HepG2 (cell line): Measurements from ENCODE around the gene NPVF. TPM values are rescaled to one million over a fixed set of nuclear protein-coding genes. Genes with fewer than 3 reads are reported as not detected.

Experiments
- AGO1 ChIP-seq: fragments of 200-400 bp; formaldehyde crosslinking; IDR thresholded peaks from 2 replicates; pipeline ENCODE4 v1.6.1; 2017; ENCODE audit warnings: mild to moderate bottlenecking, low read depth, low read length, moderate library complexity; ENCODE audit not compliant: poor library complexity, severe bottlenecking
- CCAR2 ChIP-seq: fragments of 200-400 bp; formaldehyde crosslinking; optimal IDR thresholded peaks from 2 replicates; pipeline ENCODE3; 2018; ENCODE audit warnings: low read depth, mild to moderate bottlenecking, low read length, moderate library complexity
- CREM ChIP-seq, 2 experiments: sonication (generic) in 1 of 2; formaldehyde crosslinking in 1 of 2; IDR thresholded peaks; 2 replicates each; pipeline versions ENCODE4 v1.4.0 to v1.6.1; 2016 to 2020; ENCODE audit warnings: antibody characterized with exemption in 1 of 2, mild to moderate bottlenecking in 1 of 2, missing genetic modification reagents in 1 of 2
- GPN1 ChIP-seq: sonication (generic); formaldehyde crosslinking; IDR thresholded peaks from 2 replicates; pipeline ENCODE4 v1.5.1; 2020; ENCODE audit warnings: missing genetic modification reagents, borderline replicate concordance
- HNRNPH1 ChIP-seq: fragments of 200-400 bp; formaldehyde crosslinking; optimal IDR thresholded peaks from 2 replicates; pipeline ENCODE3; 2017; ENCODE audit warnings: mild to moderate bottlenecking, low read depth, low read length
- IKZF4 ChIP-seq: sonication (generic); formaldehyde crosslinking; IDR thresholded peaks from 2 replicates; pipeline ENCODE4 v1.5.1; 2020; ENCODE audit warnings: borderline replicate concordance, mild to moderate bottlenecking, low read depth, missing genetic modification reagents; ENCODE audit errors: not compliant biosample characterization
- MAFG ChIP-seq: sonication (generic); formaldehyde crosslinking; IDR thresholded peaks from 2 replicates; pipeline ENCODE4 v1.5.1; 2020; ENCODE audit warnings: mild to moderate bottlenecking, missing genetic modification reagents
- MAZ ChIP-seq, 2 experiments: sonication (generic) in 1 of 2; formaldehyde crosslinking in 1 of 2; IDR thresholded peaks; 2 replicates each; pipeline versions ENCODE4 v1.5.0 to v1.6.1; 2012 to 2020; ENCODE audit warnings: low read depth in 2 of 2, mild to moderate bottlenecking in 2 of 2, borderline replicate concordance in 1 of 2, improper control_type of control experiment in 1 of 2, low read length in 1 of 2, missing genetic modification reagents in 1 of 2, moderate library complexity in 1 of 2
- NCOA1 ChIP-seq: sonication (generic); formaldehyde crosslinking; IDR thresholded peaks from 2 replicates; pipeline ENCODE4 v1.9.0; 2021; ENCODE audit warnings: missing genetic modification reagents
- NCOA2 ChIP-seq: sonication (generic); formaldehyde crosslinking; IDR thresholded peaks from 2 replicates; pipeline ENCODE4 v1.8.0; 2022; ENCODE audit warnings: inconsistent platforms
- TGIF2 ChIP-seq: IDR thresholded peaks from 2 replicates; pipeline ENCODE4 v1.6.1; 2016; ENCODE audit warnings: control low read depth, missing compliant biosample characterization
- TMF1 ChIP-seq: sonication (generic); formaldehyde crosslinking; IDR thresholded peaks from 2 replicates; pipeline ENCODE4 v1.8.1; 2022; ENCODE audit warnings: low read depth, missing genetic modification reagents
- XBP1 ChIP-seq: sonication (generic); formaldehyde crosslinking; IDR thresholded peaks from 2 replicates; pipeline ENCODE4 v1.5.0; 2020; ENCODE audit warnings: missing genetic modification reagents
- ZFYVE20 ChIP-seq: sonication (generic); formaldehyde crosslinking; IDR thresholded peaks from 2 replicates; pipeline ENCODE4 v1.8.0; 2023; ENCODE audit warnings: low read depth, mild to moderate bottlenecking, moderate library complexity, missing genetic modification reagents, borderline replicate concordance
- ZNF143 ChIP-seq: sonication (generic); formaldehyde crosslinking; IDR thresholded peaks from 2 replicates; pipeline ENCODE4 v1.4.0; 2020; ENCODE audit warnings: missing genetic modification reagents
- ZNF276 ChIP-seq: sonication (generic); formaldehyde crosslinking; IDR thresholded peaks from 2 replicates; pipeline ENCODE4 v1.4.0; 2020; ENCODE audit warnings: mild to moderate bottlenecking, low read depth, missing genetic modification reagents
- ZSCAN21 ChIP-seq: sonication (generic); formaldehyde crosslinking; IDR thresholded peaks from 2 replicates; pipeline ENCODE4 v1.8.0; 2022; ENCODE audit warnings: mild to moderate bottlenecking, missing genetic modification reagents, moderate library complexity, borderline replicate concordance
- polyA plus RNA-seq, 8 experiments: library from polyadenylated mRNA; depleted of rRNA in 3 of 8; stranded (reverse) in 7 of 8; unstranded in 1 of 8; fragments of >200 nt; fragmentation: Illumina TruSeq in 4 of 8; extraction: Trizol in 4 of 8; gene quantifications; 2 replicates each; pipeline versions ENCODE4 v1.2.1 to v1.2.3, GENCODE V29; 2011 to 2016; ENCODE audit warnings: low read depth in 4 of 8, missing spikeins in 1 of 8, mixed read lengths in 1 of 8; ENCODE audit not compliant: insufficient read depth in 1 of 8
- total RNA-seq, 5 experiments: library from RNA; depleted of rRNA; stranded (reverse); fragments of >200 nt; fragmentation: Illumina TruSeq; extraction: Trizol; gene quantifications; 2 replicates each; pipeline ENCODE4 v1.2.3, GENCODE V29; 2016; ENCODE audit warnings: low read depth in 1 of 5
- TF ChIP-seq, protein P1 (sequence below): sonication (generic); formaldehyde crosslinking; IDR thresholded peaks from 2 replicates; pipeline ENCODE4 v1.9.0; 2021; ENCODE audit warnings: mild to moderate bottlenecking, missing genetic modification reagents
- TF ChIP-seq, protein P2 (sequence below): sonication (generic); formaldehyde crosslinking; IDR thresholded peaks from 2 replicates; pipeline ENCODE4; 2020; ENCODE audit warnings: missing genetic modification reagents, mild to moderate bottlenecking, borderline replicate concordance

NPVF gene
- total and polyA plus RNA-seq, 2 of the 13 experiments (the other 11 are each of a cell fraction or from before 2014, with no cell fraction given), result not detected

DNA sequence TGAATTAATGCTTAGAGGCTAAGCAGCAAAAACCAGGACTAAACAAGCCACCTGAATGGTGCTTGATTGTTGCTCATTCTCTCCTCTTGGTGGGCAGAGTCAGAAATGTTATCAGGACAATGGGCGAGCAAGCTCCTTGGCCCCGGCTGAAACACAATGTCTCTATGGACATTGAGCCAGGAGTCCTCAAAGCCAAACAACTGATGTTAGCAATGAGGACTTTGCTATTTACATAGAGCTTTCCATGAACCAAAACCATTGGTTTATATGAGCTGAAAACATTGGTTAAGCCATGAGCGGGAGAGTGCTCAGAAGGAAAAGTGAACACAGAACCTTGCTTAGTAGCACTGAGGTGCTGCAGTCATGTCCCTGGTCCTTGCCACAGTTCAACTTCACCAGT, 21.5 kb upstream of the NPVF start (continued):
- TF ChIP-seq AGO1, result no peak
- TF ChIP-seq ZNF143 (CRISPR knock-in tag), result no peak
- no peak for TF ChIP-seq ZFYVE20 (CRISPR knock-in tag)
- no peak for TF ChIP-seq GPN1 (CRISPR knock-in tag)
- peak; percentile 50; the same call in 1 of the 2 replicates for TF ChIP-seq ZSCAN21 (CRISPR knock-in tag)
- TF ChIP-seq IKZF4 (CRISPR knock-in tag), result no peak
- TF ChIP-seq, protein P1, sequence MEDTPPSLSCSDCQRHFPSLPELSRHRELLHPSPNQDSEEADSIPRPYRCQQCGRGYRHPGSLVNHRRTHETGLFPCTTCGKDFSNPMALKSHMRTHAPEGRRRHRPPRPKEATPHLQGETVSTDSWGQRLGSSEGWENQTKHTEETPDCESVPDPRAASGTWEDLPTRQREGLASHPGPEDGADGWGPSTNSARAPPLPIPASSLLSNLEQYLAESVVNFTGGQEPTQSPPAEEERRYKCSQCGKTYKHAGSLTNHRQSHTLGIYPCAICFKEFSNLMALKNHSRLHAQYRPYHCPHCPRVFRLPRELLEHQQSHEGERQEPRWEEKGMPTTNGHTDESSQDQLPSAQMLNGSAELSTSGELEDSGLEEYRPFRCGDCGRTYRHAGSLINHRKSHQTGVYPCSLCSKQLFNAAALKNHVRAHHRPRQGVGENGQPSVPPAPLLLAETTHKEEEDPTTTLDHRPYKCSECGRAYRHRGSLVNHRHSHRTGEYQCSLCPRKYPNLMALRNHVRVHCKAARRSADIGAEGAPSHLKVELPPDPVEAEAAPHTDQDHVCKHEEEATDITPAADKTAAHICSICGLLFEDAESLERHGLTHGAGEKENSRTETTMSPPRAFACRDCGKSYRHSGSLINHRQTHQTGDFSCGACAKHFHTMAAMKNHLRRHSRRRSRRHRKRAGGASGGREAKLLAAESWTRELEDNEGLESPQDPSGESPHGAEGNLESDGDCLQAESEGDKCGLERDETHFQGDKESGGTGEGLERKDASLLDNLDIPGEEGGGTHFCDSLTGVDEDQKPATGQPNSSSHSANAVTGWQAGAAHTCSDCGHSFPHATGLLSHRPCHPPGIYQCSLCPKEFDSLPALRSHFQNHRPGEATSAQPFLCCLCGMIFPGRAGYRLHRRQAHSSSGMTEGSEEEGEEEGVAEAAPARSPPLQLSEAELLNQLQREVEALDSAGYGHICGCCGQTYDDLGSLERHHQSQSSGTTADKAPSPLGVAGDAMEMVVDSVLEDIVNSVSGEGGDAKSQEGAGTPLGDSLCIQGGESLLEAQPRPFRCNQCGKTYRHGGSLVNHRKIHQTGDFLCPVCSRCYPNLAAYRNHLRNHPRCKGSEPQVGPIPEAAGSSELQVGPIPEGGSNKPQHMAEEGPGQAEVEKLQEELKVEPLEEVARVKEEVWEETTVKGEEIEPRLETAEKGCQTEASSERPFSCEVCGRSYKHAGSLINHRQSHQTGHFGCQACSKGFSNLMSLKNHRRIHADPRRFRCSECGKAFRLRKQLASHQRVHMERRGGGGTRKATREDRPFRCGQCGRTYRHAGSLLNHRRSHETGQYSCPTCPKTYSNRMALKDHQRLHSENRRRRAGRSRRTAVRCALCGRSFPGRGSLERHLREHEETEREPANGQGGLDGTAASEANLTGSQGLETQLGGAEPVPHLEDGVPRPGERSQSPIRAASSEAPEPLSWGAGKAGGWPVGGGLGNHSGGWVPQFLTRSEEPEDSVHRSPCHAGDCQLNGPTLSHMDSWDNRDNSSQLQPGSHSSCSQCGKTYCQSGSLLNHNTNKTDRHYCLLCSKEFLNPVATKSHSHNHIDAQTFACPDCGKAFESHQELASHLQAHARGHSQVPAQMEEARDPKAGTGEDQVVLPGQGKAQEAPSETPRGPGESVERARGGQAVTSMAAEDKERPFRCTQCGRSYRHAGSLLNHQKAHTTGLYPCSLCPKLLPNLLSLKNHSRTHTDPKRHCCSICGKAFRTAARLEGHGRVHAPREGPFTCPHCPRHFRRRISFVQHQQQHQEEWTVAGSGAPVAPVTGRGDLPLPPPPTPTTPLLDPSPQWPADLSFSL (CRISPR knock-in tag), result no peak
- TF ChIP-seq XBP1 (CRISPR knock-in tag), result no peak
- TF ChIP-seq ZNF276, result no peak
- TF ChIP-seq HNRNPH1, result no peak
- no peak for TF ChIP-seq NCOA1 (CRISPR knock-in tag)
- TF ChIP-seq CCAR2, result no peak
- TF ChIP-seq, protein P2, sequence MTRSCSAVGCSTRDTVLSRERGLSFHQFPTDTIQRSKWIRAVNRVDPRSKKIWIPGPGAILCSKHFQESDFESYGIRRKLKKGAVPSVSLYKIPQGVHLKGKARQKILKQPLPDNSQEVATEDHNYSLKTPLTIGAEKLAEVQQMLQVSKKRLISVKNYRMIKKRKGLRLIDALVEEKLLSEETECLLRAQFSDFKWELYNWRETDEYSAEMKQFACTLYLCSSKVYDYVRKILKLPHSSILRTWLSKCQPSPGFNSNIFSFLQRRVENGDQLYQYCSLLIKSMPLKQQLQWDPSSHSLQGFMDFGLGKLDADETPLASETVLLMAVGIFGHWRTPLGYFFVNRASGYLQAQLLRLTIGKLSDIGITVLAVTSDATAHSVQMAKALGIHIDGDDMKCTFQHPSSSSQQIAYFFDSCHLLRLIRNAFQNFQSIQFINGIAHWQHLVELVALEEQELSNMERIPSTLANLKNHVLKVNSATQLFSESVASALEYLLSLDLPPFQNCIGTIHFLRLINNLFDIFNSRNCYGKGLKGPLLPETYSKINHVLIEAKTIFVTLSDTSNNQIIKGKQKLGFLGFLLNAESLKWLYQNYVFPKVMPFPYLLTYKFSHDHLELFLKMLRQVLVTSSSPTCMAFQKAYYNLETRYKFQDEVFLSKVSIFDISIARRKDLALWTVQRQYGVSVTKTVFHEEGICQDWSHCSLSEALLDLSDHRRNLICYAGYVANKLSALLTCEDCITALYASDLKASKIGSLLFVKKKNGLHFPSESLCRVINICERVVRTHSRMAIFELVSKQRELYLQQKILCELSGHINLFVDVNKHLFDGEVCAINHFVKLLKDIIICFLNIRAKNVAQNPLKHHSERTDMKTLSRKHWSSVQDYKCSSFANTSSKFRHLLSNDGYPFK, result no peak
- TF ChIP-seq MAFG, result no peak
- TF ChIP-seq TMF1, result no peak
- TF ChIP-seq TGIF2 (CRISPR knock-in tag), result no peak
- peak; percentile 24; the same call in 1 of the 2 replicates for TF ChIP-seq CREM (IDR thresholded peaks at IDR 0.05)
- no peak for TF ChIP-seq CREM (CRISPR knock-in tag; IDR thresholded peaks at IDR 0.05)
- TF ChIP-seq MAZ (IDR thresholded peaks at IDR 0.05; ENCODE audit: borderline replicate concordance, low read depth, low read length), result no peak
- no peak for TF ChIP-seq MAZ (CRISPR knock-in tag; IDR thresholded peaks at IDR 0.05; ENCODE audit: low read depth)
- TF ChIP-seq NCOA2 (CRISPR knock-in tag), result no peak
